Activated T-helper 1 cell treated with anti-CD3 and anti-CD28 coated beads, Interleukin-2, amount 50 U/mL, for 16 hours (primary cell): ENCODE data around the gene PHF21B.

Experiments
- DNase-seq, 2 donors: peaks; one replicate each; pipeline ENCODE4 v3.0.0-alpha.2; 2020; ENCODE audit warnings: low read depth in 1 of 2, low spot score in 1 of 2

The PHF21B gene

DNA sequence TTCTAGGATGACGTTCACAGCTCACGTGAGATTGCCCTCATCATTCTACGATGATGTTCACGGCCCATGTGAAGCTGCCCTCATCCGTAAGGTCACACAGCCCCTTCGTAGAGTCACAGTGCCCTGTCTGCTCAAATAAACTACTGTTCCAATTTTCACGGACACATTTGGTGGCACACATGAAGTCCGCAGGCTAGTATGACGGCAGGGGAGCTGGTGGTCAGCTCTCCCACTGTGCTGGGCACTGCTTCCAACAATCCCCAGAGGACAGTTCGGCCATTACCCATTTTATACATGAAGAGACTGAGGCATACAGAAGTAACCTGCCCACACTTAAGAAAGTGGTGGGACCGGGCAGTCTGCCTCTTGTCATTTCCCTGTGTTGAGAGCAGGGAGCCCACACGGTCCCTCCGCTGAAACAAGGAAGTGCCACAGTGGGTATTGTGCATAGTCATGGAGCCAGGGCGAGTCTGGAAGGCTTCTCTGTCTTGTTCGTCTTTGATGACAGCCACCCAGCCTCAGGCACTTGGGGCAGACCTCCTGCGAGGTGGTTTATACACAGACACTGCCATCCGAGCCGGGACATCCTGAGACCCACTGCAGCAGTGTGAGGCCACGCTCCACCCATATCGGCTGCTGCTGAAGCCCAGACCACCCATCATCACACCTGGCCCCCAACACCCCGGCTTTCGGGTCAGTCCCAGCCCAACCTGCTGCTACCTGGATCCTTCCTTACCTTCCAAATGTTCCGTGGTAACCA lies 114.3 kb downstream of the PHF21B start:
- no peak for DNase-seq

GRCh38 chr22:44894782-44895181 lies 115.0 kb downstream of the PHF21B start:
- DNase-seq: no peak

GRCh38 chr22:44894321-44894720 lies 115.5 kb downstream of the PHF21B start:
- no peak for DNase-seq

- no peak for DNase-seq
Measured at GRCh38 chr22:44893731-44894080, 116.1 kb downstream of the PHF21B start.

- no peak for DNase-seq
Measured at GRCh38 chr22:44892803-44893730, 116.7 kb downstream of the PHF21B start.

DNA sequence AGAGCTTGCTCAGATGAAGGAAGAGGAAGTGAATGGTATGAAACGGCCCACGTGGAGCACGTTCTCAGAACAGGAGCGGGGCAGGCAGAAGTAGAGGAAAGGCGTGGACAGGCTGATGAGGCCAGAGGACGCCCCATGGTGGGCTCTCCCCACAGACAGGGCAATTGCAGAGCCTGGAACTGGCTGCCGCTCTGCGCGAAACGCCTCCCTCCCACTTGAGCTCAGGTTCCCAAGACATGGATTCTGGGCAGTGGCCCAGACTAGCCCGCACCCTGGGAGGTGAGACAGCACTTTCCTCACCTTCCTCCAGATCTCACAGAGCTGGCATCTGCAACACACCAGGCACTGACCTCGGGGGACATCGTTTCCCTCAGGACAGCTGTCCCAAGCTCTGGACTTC lies 117.6 kb downstream of the PHF21B start:
- DNase-seq: no peak

DNA sequence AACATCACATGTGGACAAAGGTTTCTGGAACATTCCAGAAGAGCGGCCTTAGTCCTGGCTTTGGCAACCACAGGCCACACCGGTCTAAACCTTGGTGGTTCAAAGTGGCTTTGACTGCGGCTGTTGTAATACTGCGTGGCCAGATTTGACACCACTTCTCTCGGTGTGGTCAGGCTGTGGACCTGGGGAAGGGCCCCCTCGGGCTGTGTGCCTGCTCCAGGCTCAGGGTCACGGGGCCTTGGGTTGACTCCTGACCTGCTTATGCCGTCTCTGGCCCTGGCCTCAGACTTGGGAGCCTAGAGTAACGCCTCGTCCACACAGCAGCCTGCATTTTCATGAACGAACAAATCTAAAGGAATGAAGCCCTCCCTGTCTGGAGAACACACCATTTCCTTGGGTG lies 118.0 kb downstream of the PHF21B start:
- DNase-seq: no peak

DNA sequence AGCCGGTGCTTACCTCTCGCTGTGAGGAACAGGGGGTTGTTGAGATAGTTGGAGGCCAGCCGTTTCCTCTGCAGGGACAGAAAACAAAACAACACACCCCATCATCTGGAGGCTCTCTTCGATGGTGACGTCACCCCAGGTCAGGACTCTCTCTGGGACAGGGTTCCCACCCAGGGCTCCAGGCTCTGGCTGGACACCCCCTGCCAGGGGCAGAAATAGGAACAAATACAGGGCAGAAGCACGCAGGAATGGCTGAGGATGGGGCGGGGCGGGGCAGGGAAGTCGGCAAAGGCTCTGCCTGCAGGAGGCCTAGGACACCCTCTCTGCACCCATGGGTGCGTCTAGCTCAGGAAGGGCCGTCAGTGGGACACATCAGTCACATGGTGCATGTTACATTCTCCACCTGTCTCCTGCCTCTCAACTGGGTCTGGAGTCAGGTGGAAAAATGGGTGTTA lies 118.5 kb downstream of the PHF21B start:
- no peak for DNase-seq

DNA sequence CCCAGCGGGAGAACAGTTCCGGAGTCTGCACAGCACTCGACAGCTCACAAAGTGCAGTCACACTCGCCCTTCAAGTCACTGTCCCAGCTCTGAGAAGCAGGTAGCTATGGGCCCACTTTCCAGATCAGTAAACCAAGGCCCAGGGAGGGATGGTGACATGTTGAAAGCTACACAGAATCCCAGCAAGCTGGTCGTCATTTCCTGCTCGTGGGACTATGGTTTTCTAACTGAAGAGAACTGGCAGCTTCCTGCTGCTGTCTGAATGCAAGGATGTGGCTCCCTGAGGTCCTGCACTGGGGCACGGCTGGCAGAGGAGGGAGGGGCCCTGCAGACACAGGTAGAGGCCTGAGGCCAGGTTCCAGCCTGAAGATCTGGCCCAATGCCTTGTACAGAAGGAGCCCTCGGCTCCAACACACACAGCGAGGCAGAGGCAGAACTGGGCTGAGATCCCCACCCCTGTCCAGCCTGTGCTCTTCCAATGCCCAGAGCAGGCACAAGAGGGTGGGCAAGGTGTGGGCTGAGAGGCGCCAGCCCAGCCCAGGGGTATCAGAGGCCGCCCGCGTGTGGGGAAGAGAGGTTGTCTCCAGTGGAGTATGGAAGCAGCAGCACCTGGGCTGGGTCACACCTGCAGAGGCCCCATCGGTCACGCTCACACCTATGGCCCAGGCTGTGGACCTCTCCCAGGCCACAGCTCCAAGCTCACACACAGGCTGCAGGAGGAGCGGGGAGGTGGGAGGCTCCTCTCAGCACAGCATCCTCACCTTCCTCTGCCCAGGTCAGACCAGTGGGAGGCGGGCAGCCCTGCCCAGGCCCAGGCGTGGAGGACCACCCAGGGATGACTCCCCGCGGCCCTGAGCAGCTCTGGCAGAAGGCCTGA lies 119.2 kb downstream of the PHF21B start:
- no peak for DNase-seq

- DNase-seq: no peak
Measured at GRCh38 chr22:44889255-44889878, 120.4 kb downstream of the PHF21B start.

- DNase-seq: no peak
Measured at GRCh38 chr22:44888491-44889254, 121.1 kb downstream of the PHF21B start.

DNA sequence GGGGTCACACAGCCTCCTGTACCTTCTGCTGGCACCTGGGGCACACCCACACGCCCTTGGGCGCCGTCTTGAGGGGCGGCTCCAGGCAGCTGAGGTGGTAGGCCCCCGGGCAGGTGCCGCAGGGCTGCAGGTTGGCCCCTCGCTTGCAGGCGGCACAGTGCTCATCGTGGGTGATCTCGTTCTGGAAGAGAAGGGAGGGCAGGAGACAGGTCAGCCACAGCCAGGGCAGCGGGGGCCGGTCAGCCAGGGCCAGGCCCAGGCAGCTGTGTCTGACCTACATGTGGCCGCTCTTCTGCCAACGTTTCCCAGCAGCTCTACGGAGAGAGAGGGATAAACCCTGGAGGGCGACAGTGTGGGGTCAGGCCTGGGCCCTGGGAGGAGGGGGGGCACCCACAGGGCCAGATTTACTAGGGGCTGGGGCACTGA lies 121.9 kb downstream of the PHF21B start:
- no peak for DNase-seq

- no peak for DNase-seq
Measured at GRCh38 chr22:44885806-44886360, 123.9 kb downstream of the PHF21B start.

DNA sequence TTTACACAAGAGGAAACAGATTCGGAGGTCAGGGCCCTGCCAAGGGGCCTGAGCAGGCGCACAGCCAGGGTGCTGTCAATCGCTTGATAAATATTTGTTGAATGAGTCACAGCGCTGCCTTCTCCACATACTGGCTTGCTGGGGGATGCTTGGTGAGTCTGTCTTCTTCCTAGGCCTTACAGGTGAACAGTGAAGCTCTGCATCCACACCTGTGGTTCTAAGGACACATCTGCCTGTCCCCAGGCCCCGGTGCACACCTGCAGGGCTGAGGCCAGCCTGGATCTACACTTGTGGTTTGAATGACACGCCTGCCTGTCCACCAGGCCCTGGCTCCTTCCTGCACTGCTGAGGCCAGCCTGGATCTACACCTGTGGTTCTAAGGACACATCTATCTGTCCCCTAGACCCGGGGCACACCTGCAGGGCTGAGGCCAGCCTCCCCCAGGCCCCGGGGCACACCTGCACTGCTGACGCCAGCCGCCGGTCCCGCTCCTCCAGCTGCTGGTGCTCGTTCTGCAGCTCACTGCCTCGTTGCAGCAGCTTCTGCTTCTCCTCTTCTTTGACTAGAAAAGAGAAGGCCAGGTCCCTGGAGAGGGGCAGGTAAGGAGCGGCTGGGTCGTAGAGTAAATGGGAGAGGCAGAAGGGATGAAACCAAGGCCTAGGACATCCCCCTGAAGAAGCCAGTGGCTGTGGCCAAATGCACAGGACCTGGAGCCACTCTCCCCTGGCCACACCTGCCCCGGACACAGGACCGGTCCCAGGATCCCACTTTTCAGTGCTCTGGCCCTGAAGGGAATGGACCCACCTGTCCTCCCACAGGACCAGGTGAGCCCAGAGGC lies 124.6 kb downstream of the PHF21B start:
- no peak for DNase-seq

DNA sequence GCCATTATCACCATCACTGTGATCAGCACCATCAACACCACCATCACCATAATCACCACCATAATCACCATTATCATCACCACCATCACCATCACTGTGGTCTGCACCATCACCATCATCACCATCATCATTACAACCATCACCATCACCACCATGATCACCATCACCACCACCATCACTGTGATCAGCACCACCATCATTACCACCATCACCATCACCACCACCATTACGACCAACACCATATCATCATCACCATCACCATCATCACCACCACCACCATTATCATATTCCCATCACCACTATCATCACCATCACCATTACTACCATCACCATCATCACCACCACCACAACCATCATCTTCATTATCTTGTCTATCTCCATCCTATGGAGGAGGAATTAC lies 125.2 kb downstream of the PHF21B start:
- no peak for DNase-seq

- no peak for DNase-seq
Measured at GRCh38 chr22:44883011-44883421, 126.8 kb downstream of the PHF21B start.

DNA sequence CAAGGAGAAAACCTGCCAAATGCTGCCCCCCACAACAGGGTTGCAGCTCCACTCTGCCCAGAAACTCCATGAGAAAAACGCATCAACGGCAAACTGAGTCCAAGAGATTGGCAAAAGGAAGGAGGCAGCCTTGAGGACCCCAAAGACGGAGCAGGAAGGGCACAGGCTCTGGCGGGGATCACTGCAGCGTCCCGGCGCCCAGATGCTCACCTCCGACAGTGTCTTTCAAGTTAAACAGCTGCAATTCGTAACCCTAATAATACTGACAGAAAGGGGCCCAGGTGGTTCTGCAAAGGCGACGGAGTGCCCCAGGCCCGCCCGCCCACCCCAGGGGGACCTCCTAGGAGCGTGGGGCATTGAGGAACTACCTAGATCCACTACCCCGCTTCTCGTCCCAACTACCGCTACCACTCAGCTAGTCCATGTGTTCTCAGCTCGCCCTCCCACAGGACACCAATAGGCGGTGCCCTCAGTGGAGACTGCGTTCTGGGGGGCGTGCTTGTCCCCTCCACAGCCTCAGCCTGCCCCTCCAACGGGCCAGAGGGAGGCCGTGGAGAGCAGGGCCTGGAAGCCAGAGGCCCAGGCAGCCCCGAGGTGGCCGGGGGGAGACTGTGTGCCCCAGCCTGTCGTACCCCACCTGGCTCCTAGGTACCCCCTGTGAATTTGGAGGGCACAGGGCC lies 127.4 kb downstream of the PHF21B start:
- no peak for DNase-seq

GRCh38 chr22:44881624-44882023 lies 128.2 kb downstream of the PHF21B start:
- DNase-seq: no peak
